Activated naive CD8-positive, alpha-beta T cell treated with anti-CD3 and anti-CD28 coated beads, Interleukin-2, amount 50 U/mL, for 16 hours (primary cell): Measurements from ENCODE around the gene ARID5B.
A peak's percentile ranks its signal among the peaks of the same experiment; 100 is the strongest.

Experiments used
- DNase-seq: peaks from one replicate; pipeline ENCODE4 v3.0.0-alpha.2; 2020; ENCODE audit warnings: low read depth, low spot score

Gene ARID5B

GRCh38 chr10:62049624-62050345, 148.3 kb downstream of the ARID5B start:
- no peak for DNase-seq

- no peak for DNase-seq
Measured at GRCh38 chr10:62050346-62050892, 148.9 kb downstream of the ARID5B start.

- DNase-seq, result peak; percentile 28
Measured at GRCh38 chr10:62050893-62051433, 149.5 kb downstream of the ARID5B start.

GRCh38 chr10:62052276-62052675, 150.8 kb downstream of the ARID5B start:
- no peak for DNase-seq

- DNase-seq, result no peak
Measured at GRCh38 chr10:62053860-62054259, 152.4 kb downstream of the ARID5B start.

- DNase-seq, result no peak
Measured at GRCh38 chr10:62054408-62054807, 152.9 kb downstream of the ARID5B start.

GRCh38 chr10:62054830-62055229, 153.3 kb downstream of the ARID5B start:
- no peak for DNase-seq

GRCh38 chr10:62056219-62056618, 154.7 kb downstream of the ARID5B start:
- DNase-seq, result no peak

- no peak for DNase-seq
Measured at GRCh38 chr10:62056698-62057097, 155.2 kb downstream of the ARID5B start.

GRCh38 chr10:62057359-62057758, 155.9 kb downstream of the ARID5B start:
- DNase-seq, result no peak

- no peak for DNase-seq
Measured at GRCh38 chr10:62057850-62058249, 156.4 kb downstream of the ARID5B start.

- DNase-seq, result no peak
Measured at GRCh38 chr10:62058476-62058875, 157.0 kb downstream of the ARID5B start.

GRCh38 chr10:62058896-62059216, 157.4 kb downstream of the ARID5B start:
- no peak for DNase-seq

- DNase-seq, result no peak
Measured at GRCh38 chr10:62059217-62059920, 157.9 kb downstream of the ARID5B start.

- DNase-seq, result no peak
Measured at GRCh38 chr10:62062028-62062427, 160.5 kb downstream of the ARID5B start.

GRCh38 chr10:62062752-62063512, 161.4 kb downstream of the ARID5B start:
- no peak for DNase-seq

GRCh38 chr10:62063795-62064472, 162.4 kb downstream of the ARID5B start:
- no peak for DNase-seq

GRCh38 chr10:62067560-62067959, 166.1 kb downstream of the ARID5B start:
- DNase-seq, result no peak

- no peak for DNase-seq
Measured at GRCh38 chr10:62068464-62068863, 167.0 kb downstream of the ARID5B start.

- no peak for DNase-seq
Measured at GRCh38 chr10:62069452-62070178, 168.1 kb downstream of the ARID5B start.

- DNase-seq, result no peak
Measured at GRCh38 chr10:62071846-62072281, 170.4 kb downstream of the ARID5B start.
